ENCODE measurements around the gene B3GLCT. TPM values are rescaled to one million over a fixed set of nuclear protein-coding genes. Genes with fewer than 3 reads are reported as not detected.

B3GLCT gene
- total RNA-seq, 1 experiment from 2014 or later = 3.9 TPM

- H3K9me3 ChIP-seq (ENCODE audit: control insufficient read depth in 1 of 2, insufficient read depth in 1 of 2, low read depth in 1 of 2, low read length in 2 of 2) = no peaks in the 10 kb centered on the region
- H3K4me1 ChIP-seq (ENCODE audit: control insufficient read depth in 1 of 2, insufficient read depth in 2 of 2, low read length in 2 of 2) = peaks cover 12 to 16% of the 10 kb centered on the region in 2 experiments
- DNase-seq (ENCODE audit: low read depth, low spot score) (no peak), ATAC-seq (no peak)
- H2AFZ ChIP-seq (ENCODE audit: low read depth, low read length, poor library complexity, severe bottlenecking) = no peak overlapping the region
- no peaks in the 10 kb centered on the region for H3K9me2 ChIP-seq (ENCODE audit: insufficient read depth)
- ChIA-PET RAD21 (ENCODE audit: low non-redundant PET in 1 of 2, low total read pairs in 2 of 2, uncharacterized antibody in 2 of 2, unreplicated experiment in 2 of 2) (no interaction called here), CTCF (no interaction called here), POLR2A (no interaction called here)
- TF ChIP-seq REST (IDR thresholded peaks at IDR 0.05; ENCODE audit: low read depth) (no peak), ELF1 (IDR thresholded peaks at IDR 0.05; ENCODE audit: borderline replicate concordance, low read depth) (no peak), ZFX (IDR thresholded peaks at IDR 0.05) (no peak), SIN3A (IDR thresholded peaks at IDR 0.05; ENCODE audit: low read depth) (no peak), TCF7L2 (IDR thresholded peaks at IDR 0.05; ENCODE audit: borderline replicate concordance, extremely low read depth, insufficient read depth, insufficient read length) (no peak), FOSL1 (IDR thresholded peaks at IDR 0.05; ENCODE audit: low read depth) (no peak), YY1 (IDR thresholded peaks at IDR 0.05; ENCODE audit: extremely low read depth, insufficient replicate concordance, low read depth, low read length) (no peak), ZNF274 (IDR thresholded peaks at IDR 0.05; ENCODE audit: low read depth, low read length) (no peak), CEBPB (IDR thresholded peaks at IDR 0.05; ENCODE audit: low read depth) (no peak), RAD21 (IDR thresholded peaks at IDR 0.05; ENCODE audit: low read depth) (no peak), MAX (IDR thresholded peaks at IDR 0.05) (no peak), SRF (IDR thresholded peaks at IDR 0.05; ENCODE audit: low read depth) (no peak), JUND (IDR thresholded peaks at IDR 0.05) (no peak), ATF3 (IDR thresholded peaks at IDR 0.05) (no peak)
- TF ChIP-seq, protein P1, sequence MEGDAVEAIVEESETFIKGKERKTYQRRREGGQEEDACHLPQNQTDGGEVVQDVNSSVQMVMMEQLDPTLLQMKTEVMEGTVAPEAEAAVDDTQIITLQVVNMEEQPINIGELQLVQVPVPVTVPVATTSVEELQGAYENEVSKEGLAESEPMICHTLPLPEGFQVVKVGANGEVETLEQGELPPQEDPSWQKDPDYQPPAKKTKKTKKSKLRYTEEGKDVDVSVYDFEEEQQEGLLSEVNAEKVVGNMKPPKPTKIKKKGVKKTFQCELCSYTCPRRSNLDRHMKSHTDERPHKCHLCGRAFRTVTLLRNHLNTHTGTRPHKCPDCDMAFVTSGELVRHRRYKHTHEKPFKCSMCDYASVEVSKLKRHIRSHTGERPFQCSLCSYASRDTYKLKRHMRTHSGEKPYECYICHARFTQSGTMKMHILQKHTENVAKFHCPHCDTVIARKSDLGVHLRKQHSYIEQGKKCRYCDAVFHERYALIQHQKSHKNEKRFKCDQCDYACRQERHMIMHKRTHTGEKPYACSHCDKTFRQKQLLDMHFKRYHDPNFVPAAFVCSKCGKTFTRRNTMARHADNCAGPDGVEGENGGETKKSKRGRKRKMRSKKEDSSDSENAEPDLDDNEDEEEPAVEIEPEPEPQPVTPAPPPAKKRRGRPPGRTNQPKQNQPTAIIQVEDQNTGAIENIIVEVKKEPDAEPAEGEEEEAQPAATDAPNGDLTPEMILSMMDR (IDR thresholded peaks at IDR 0.05 in 2 of 3, conservative IDR thresholded peaks at IDR 0.05 in 1 of 3; ENCODE audit: borderline replicate concordance in 1 of 3, insufficient read depth in 1 of 3, low read depth in 2 of 3, low read length in 2 of 3) = no peak
- TF ChIP-seq, protein P2, sequence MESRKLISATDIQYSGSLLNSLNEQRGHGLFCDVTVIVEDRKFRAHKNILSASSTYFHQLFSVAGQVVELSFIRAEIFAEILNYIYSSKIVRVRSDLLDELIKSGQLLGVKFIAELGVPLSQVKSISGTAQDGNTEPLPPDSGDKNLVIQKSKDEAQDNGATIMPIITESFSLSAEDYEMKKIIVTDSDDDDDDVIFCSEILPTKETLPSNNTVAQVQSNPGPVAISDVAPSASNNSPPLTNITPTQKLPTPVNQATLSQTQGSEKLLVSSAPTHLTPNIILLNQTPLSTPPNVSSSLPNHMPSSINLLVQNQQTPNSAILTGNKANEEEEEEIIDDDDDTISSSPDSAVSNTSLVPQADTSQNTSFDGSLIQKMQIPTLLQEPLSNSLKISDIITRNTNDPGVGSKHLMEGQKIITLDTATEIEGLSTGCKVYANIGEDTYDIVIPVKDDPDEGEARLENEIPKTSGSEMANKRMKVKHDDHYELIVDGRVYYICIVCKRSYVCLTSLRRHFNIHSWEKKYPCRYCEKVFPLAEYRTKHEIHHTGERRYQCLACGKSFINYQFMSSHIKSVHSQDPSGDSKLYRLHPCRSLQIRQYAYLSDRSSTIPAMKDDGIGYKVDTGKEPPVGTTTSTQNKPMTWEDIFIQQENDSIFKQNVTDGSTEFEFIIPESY (IDR thresholded peaks at IDR 0.05; ENCODE audit: extremely low read depth, insufficient replicate concordance, low read length) = no peak
- no peak overlapping the region for H3K4me2 ChIP-seq (ENCODE audit: low read length)
- intact Hi-C loops (cut with micrococcal nuclease) = no loop called here
- no peaks in the 10 kb centered on the region for H3K79me2 ChIP-seq (ENCODE audit: insufficient read depth, low read length)
- no TSS peak for BruUV-seq (replicated peaks)
- no peaks in the 10 kb centered on the region for H3K36me3 ChIP-seq (ENCODE audit: control insufficient read depth in 1 of 2, insufficient read depth in 2 of 2, low read length in 2 of 2)
- H4K20me1 ChIP-seq (ENCODE audit: insufficient read depth) = no peaks in the 10 kb centered on the region
- no peak overlapping the region for H3K4me3 ChIP-seq (replicated peaks in 1 of 2; ENCODE audit: low read depth in 1 of 2, low read length in 2 of 2)
- no peak overlapping the region for H3K27ac ChIP-seq (ENCODE audit: low read depth, low read length)
- no peak overlapping the region for H3K9ac ChIP-seq (ENCODE audit: low read length)
- no peaks in the 10 kb centered on the region for H3K27me3 ChIP-seq (ENCODE audit: insufficient read depth, low read length)
These were observed 23.8 kb upstream of the B3GLCT start for GRCh38 chr13:31175847-31176532.

All from HCT116 (cell line).